Sigmoid colon (tissue), 7 donors: ENCODE data around the gene LYPD6. TPM values are rescaled to one million over a fixed set of nuclear protein-coding genes. Genes with fewer than 3 reads are reported as not detected.

Experiments used
- DNase-seq: peaks from one replicate; pipeline ENCODE4 v3.0.0-alpha.2; 2019
- H3K27ac ChIP-seq, 4 donors: fragments of 200-600 bp; sonication (generic); one replicate each; pipeline ENCODE4 v1.5.1; 2016 to 2019; ENCODE audit warnings: mild to moderate bottlenecking in 1 of 4
- H3K27me3 ChIP-seq, 3 donors: fragments of 200-600 bp; sonication (generic); one replicate each; pipeline ENCODE4 v1.5.1; 2019; ENCODE audit warnings: mild to moderate bottlenecking in 1 of 3
- H3K36me3 ChIP-seq, 4 donors: fragments of 200-600 bp; sonication (generic); one replicate each; pipeline ENCODE4 v1.5.1; 2016 to 2019
- H3K4me1 ChIP-seq, 4 donors: fragments of 200-600 bp; sonication (generic); one replicate each; pipeline ENCODE4 v1.5.1; 2017 to 2019
- H3K4me3 ChIP-seq, 4 donors: fragments of 200-600 bp; sonication (generic); one replicate each; pipeline ENCODE4 v1.5.1; 2017 to 2019; ENCODE audit warnings: mild to moderate bottlenecking in 2 of 4, moderate library complexity in 1 of 4
- H3K9me3 ChIP-seq, 4 donors: fragments of 200-600 bp in 3 of 4; sonication (generic) in 3 of 4; one replicate each; pipeline versions ENCODE4 v1.5.1 to v1.6.1; 2013 to 2019
- CTCF ChIP-seq, 4 experiments: fragments of 450-650 bp in 3 of 4; fragments of 200-600 bp in 1 of 4; IDR thresholded peaks; one replicate each; pipeline ENCODE4 v1.5.1; 2016 to 2019; ENCODE audit warnings: antibody characterized with exemption in 4 of 4, mild to moderate bottlenecking in 3 of 4, moderate library complexity in 2 of 4
- EP300 ChIP-seq, 4 donors: sonication (generic); formaldehyde crosslinking; IDR thresholded peaks; one replicate each; pipeline ENCODE4 v1.6.1; 2017; ENCODE audit warnings: antibody characterized with exemption in 4 of 4
- POLR2A ChIP-seq, 2 donors: fragments of 450-650 bp; IDR thresholded peaks; one replicate each; pipeline ENCODE4 v1.6.1; 2016; ENCODE audit warnings: antibody characterized with exemption in 2 of 2, mild to moderate bottlenecking in 2 of 2, moderate library complexity in 2 of 2
- POLR2AphosphoS5 ChIP-seq, 4 donors: sonication (generic); formaldehyde crosslinking; IDR thresholded peaks; one replicate each; pipeline ENCODE4 v1.6.1; 2017; ENCODE audit warnings: antibody characterized with exemption in 4 of 4
- WGBS, 2 donors: extraction: QIAGEN DNeasy Blood & Tissue Kit; methylation state at CpG; one replicate each; pipeline ENCODE4 v1.1.7; 2013; 5-methylcytosine and 5-hydroxymethylcytosine counted together
- intact Hi-C: fragments of 100-400 bp; cut with DNase I; formaldehyde crosslinking; loops from one replicate; pipeline ENCODE4 v1.15.1; 2023
- polyA plus RNA-seq, 3 donors: library from polyadenylated mRNA; stranded (reverse); fragments of 200-250 nt; gene quantifications; one replicate each; pipeline ENCODE4 v1.2.3, GENCODE V29; 2013
- total RNA-seq, 4 donors: library from RNA; depleted of rRNA; stranded (reverse); fragments of >200 nt; gene quantifications; one replicate each; pipeline ENCODE4 v1.1.0, GENCODE V29; 2016
- donor health status: healthy with polysubstance abuse.
- donor health status: Bipolar disorder and iron deficiency.
- donor health status: healthy.

LYPD6 gene
- total and polyA plus RNA-seq, 7 donors = 1.0 to 2.0 (median 1.4) TPM

DNA sequence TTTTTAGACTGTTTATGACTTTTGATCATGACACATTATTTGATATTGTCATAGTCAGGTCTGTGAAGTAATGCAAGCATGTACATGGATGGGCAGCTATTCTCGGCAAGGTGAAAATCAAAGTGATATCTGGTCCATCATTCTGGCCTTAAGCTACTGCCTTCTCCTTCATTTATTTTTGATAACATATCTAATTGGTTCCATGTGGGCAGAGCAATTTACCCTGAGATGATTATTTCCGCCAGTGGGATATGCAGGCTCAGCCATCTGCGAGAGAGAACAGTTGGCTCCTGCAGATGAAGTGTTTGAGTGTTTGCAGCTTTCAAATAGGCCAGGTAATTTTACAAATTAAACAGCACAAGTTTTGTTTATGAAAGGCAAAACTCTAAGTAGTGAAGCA lies 116.4 kb downstream of the LYPD6 start:
- no peaks in the 10 kb centered on the region for H3K36me3 ChIP-seq
- WGBS, 2 donors = 95% methylated on average over 3 of the region's 3 CpGs
- no peaks in the 10 kb centered on the region for H3K4me1 ChIP-seq
- no peaks in the 10 kb centered on the region for H3K9me3 ChIP-seq
- no peak overlapping the region for H3K27ac ChIP-seq
- DNase-seq = no peak
- H3K4me3 ChIP-seq = no peak overlapping the region
- no peaks in the 10 kb centered on the region for H3K27me3 ChIP-seq
- intact Hi-C loops = no loop called here
- TF ChIP-seq POLR2A (IDR thresholded peaks at IDR 0.05) (no peak), CTCF (IDR thresholded peaks at IDR 0.05) (no peak), EP300 (IDR thresholded peaks at IDR 0.05) (no peak), POLR2AphosphoS5 (IDR thresholded peaks at IDR 0.05) (no peak)

- H3K27ac ChIP-seq = no peak overlapping the region
- no peak overlapping the region for H3K4me3 ChIP-seq
- H3K9me3 ChIP-seq = no peaks in the 10 kb centered on the region
- H3K27me3 ChIP-seq = no peaks in the 10 kb centered on the region
- 72 to 87% methylated on average over 2 of the region's 2 CpGs for WGBS, 2 donors
- TF ChIP-seq CTCF (IDR thresholded peaks at IDR 0.05) (no peak), POLR2A (IDR thresholded peaks at IDR 0.05) (no peak)
- no peaks in the 10 kb centered on the region for H3K36me3 ChIP-seq
- no peaks in the 10 kb centered on the region for H3K4me1 ChIP-seq
- intact Hi-C loops = no loop called here
- no peak for DNase-seq
Observed at GRCh38 chr2:149448315-149448714, 117.9 kb downstream of the LYPD6 start.

GRCh38 chr2:149449017-149449416 lies 118.6 kb downstream of the LYPD6 start:
- Histone ChIP-seq H3K4me3 (no peak overlapping the region), H3K27ac (no peak overlapping the region), H3K27me3 (no peaks in the 10 kb centered on the region), H3K4me1 (no peaks in the 10 kb centered on the region), H3K9me3 (no peaks in the 10 kb centered on the region), H3K36me3 (no peaks in the 10 kb centered on the region)
- no peak for TF ChIP-seq EP300 (IDR thresholded peaks at IDR 0.05)
- TF ChIP-seq POLR2AphosphoS5 (IDR thresholded peaks at IDR 0.05) = no peak
- TF ChIP-seq POLR2A (IDR thresholded peaks at IDR 0.05) = no peak
- TF ChIP-seq CTCF (IDR thresholded peaks at IDR 0.05) = no peak
- DNase-seq = no peak
- 86 to 89% methylated on average over 5 of the region's 5 CpGs for WGBS, 2 donors
- intact Hi-C loops = no loop called here

DNA sequence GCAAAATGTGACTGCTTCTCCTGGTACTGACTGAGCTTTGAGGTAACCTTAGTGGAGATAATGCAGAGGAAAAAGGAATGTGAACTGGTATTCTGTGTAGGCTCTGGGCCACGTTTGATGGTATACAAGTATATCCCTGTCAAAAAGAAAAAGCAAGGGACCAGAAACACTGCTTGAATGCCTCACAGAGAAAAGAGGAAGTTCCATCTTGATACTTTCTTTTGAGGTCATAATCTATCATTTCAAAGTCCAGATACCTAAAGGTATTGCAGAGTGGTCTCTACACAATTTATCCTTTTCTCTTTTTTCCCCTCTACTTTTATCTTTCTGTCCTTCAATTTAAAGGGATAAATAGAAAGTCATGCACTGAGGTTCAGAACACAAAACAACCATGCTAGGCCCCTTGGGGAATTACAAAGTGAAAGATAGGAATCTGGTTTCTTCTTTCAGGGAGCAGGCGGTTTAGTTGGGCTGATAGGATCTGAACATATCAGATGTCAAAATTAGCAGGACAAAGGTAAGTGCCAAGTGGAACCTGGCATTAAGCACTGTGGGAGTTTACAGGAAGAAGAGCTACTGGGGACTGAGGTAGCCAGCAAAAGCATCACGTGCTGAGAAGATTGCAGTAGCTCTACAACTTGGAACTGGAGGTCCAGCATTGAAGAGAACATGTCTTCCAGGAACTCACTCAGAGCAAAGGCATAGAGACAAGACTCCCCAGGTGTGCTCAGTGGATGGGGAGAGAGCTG lies 121.2 kb downstream of the LYPD6 start:
- 76 to 86% methylated on average over 3 of the region's 3 CpGs for WGBS, 2 donors
- Histone ChIP-seq H3K36me3 (no peaks in the 10 kb centered on the region), H3K9me3 (no peaks in the 10 kb centered on the region), H3K4me1 (no peaks in the 10 kb centered on the region), H3K4me3 (no peak overlapping the region), H3K27ac (no peak overlapping the region), H3K27me3 (no peaks in the 10 kb centered on the region)
- DNase-seq = no peak
- intact Hi-C loops = no loop called here
- TF ChIP-seq POLR2AphosphoS5 (IDR thresholded peaks at IDR 0.05) = no peak
- TF ChIP-seq EP300 (IDR thresholded peaks at IDR 0.05) = no peak
- no peak for TF ChIP-seq POLR2A (IDR thresholded peaks at IDR 0.05)
- TF ChIP-seq CTCF (IDR thresholded peaks at IDR 0.05) = no peak

GRCh38 chr2:149456285-149456684 lies 125.9 kb downstream of the LYPD6 start:
- H3K9me3 ChIP-seq = no peaks in the 10 kb centered on the region
- intact Hi-C loops = no loop called here
- TF ChIP-seq EP300 (IDR thresholded peaks at IDR 0.05) (no peak), POLR2AphosphoS5 (IDR thresholded peaks at IDR 0.05) (no peak), POLR2A (IDR thresholded peaks at IDR 0.05) (no peak), CTCF (IDR thresholded peaks at IDR 0.05) (no peak)
- no peak overlapping the region for H3K4me3 ChIP-seq
- no peaks in the 10 kb centered on the region for H3K4me1 ChIP-seq
- no peak for DNase-seq
- H3K27ac ChIP-seq = no peak overlapping the region
- 85 to 94% methylated on average over 2 of the region's 2 CpGs for WGBS, 2 donors
- no peaks in the 10 kb centered on the region for H3K36me3 ChIP-seq
- H3K27me3 ChIP-seq = no peaks in the 10 kb centered on the region
